ENCODE data around the gene YTHDF1. TPM values are rescaled to one million over a fixed set of nuclear protein-coding genes. Genes with fewer than 3 reads are reported as not detected.
A peak's percentile ranks its signal among the peaks of the same experiment; 100 is the strongest.

Gene YTHDF1
- total and polyA plus RNA-seq, 2 of the 4 experiments (the other 2 are of a cell fraction): 10.9 to 22.6 TPM

GRCh38 chr20:63174309-63175037 is 41.5 kb downstream of the YTHDF1 start:
- H3K27me3 ChIP-seq (ENCODE audit: control insufficient read depth, insufficient read depth, low read length): peaks cover 82% of the 10 kb centered on the region
- no peak overlapping the region for H3K23ac ChIP-seq (ENCODE audit: low read depth, low read length)
- DNase-seq: no peak
- H3K4me2 ChIP-seq (ENCODE audit: low read depth, low read length): no peak overlapping the region
- H3K9me3 ChIP-seq (ENCODE audit: control insufficient read depth, insufficient read depth, low read length): no peaks in the 10 kb centered on the region
- H3K4me3 ChIP-seq (ENCODE audit: insufficient read depth, low read depth, low read length): no peak overlapping the region
- no TSS peak for BruUV-seq (replicated peaks)
- H3K27ac ChIP-seq (ENCODE audit: insufficient read depth, low read length): no peak overlapping the region
- no peaks in the 10 kb centered on the region for H3K79me1 ChIP-seq (ENCODE audit: low read depth in 1 of 2, low read length in 2 of 2)
- no peak overlapping the region for H3K14ac ChIP-seq (replicated peaks; ENCODE audit: low read depth, low read length)
- CTCF ChIA-PET: no interaction called here
- H3K9me1 ChIP-seq (ENCODE audit: insufficient read depth, low read length): no peaks in the 10 kb centered on the region
- H4K20me1 ChIP-seq (ENCODE audit: insufficient read depth, low read length): peaks cover 9% of the 10 kb centered on the region
- intact Hi-C loops (cut with micrococcal nuclease) (no loop called here), in situ Hi-C loops (cut with MboI; ENCODE audit: low sequenced_read_pairs) (no loop called here), dilution Hi-C loops (cut with HindIII; ENCODE audit: low sequenced_read_pairs, unreplicated experiment) (no loop called here)
- no peak overlapping the region for H4K5ac ChIP-seq (ENCODE audit: low read depth, low read length)
- H2BK120ac ChIP-seq (ENCODE audit: low read depth, low read length): no peak overlapping the region
- H3K4ac ChIP-seq (ENCODE audit: low read depth, low read length): no peak overlapping the region
- no peak overlapping the region for H2BK5ac ChIP-seq (ENCODE audit: low read depth, low read length, poor library complexity, severe bottlenecking)
- no peak overlapping the region for H4K8ac ChIP-seq (ENCODE audit: low read depth in 2 of 2, low read length in 2 of 2)
- no peak overlapping the region for H2BK20ac ChIP-seq (ENCODE audit: low read depth, low read length)
- H4K91ac ChIP-seq (ENCODE audit: insufficient read depth, low read depth, low read length): no peak overlapping the region
- H3K36me3 ChIP-seq (ENCODE audit: control insufficient read depth, insufficient read depth, low read length): no peaks in the 10 kb centered on the region
- POLR2A ChIA-PET (ENCODE audit: unreplicated experiment): no interaction called here
- no peaks in the 10 kb centered on the region for H3K4me1 ChIP-seq (ENCODE audit: control insufficient read depth, insufficient read depth, low read length)
- no peak overlapping the region for H3K9ac ChIP-seq (ENCODE audit: low read depth, low read length)
- H2AK5ac ChIP-seq (ENCODE audit: low read depth, low read length): no peak overlapping the region
- WGBS, 2 experiments (ENCODE audit: extremely low coverage in 2 of 2, insufficient read length in 1 of 2): 0% methylated on average over 2 of the region's 16 CpGs; no CpG with 5 or more reads in 1 of the 2 experiments
- no peak overlapping the region for H3K56ac ChIP-seq (ENCODE audit: extremely low read depth, insufficient read depth, low read length)
- H2BK15ac ChIP-seq (ENCODE audit: low read depth, low read length): no peak overlapping the region
- no peak overlapping the region for H3K18ac ChIP-seq (ENCODE audit: low read depth, low read length)
- H2AFZ ChIP-seq (replicated peaks; ENCODE audit: low read length, poor library complexity): peak overlapping the region; percentile 32
- no peak for ATAC-seq (ENCODE audit: low read depth)
- TF ChIP-seq RCOR1 (IDR thresholded peaks at IDR 0.05; ENCODE audit: insufficient replicate concordance, low read length): no peak
- TF ChIP-seq FOS (IDR thresholded peaks at IDR 0.05; ENCODE audit: low read depth, low read length): no peak
- TF ChIP-seq RFX5 (IDR thresholded peaks at IDR 0.05; ENCODE audit: low read depth, low read length): no peak
- TF ChIP-seq SMC3 (IDR thresholded peaks at IDR 0.05; ENCODE audit: low read depth, low read length): no peak
- no peak for TF ChIP-seq RAD21 (IDR thresholded peaks at IDR 0.05; ENCODE audit: low read length)
- no peak for TF ChIP-seq CEBPB (IDR thresholded peaks at IDR 0.05; ENCODE audit: low read depth, low read length)
- H2AK9ac ChIP-seq (replicated peaks; ENCODE audit: low read depth, low read length, poor library complexity): no peak overlapping the region
